CD4-positive, alpha-beta T cell treated with Interferon alpha-2 for 1 hour (primary cell): Measurements from ENCODE around the gene CBS.
"Not testable (repeated sequence)": the region's sequence is repeated elsewhere in the genome, so short reads cannot be mapped to it uniquely, and the experiment has no call there.

Experiments used
- DNase-seq, 2 donors: peaks; one replicate each; pipeline ENCODE4 v3.0.0-alpha.2; 2020 to 2022

Gene CBS

GRCh38 chr21:43023175-43023574, 52.5 kb downstream of the CBS start:
- no peak for DNase-seq

GRCh38 chr21:43021756-43022600, 53.7 kb downstream of the CBS start:
- no peak for DNase-seq

- no peak for DNase-seq
Observed at GRCh38 chr21:43021191-43021590, 54.4 kb downstream of the CBS start.

GRCh38 chr21:43020771-43021170, 54.9 kb downstream of the CBS start:
- no peak for DNase-seq

- DNase-seq = no peak
Observed at GRCh38 chr21:43020177-43020576, 55.5 kb downstream of the CBS start.

GRCh38 chr21:43018519-43018918, 57.1 kb downstream of the CBS start:
- DNase-seq = no peak

GRCh38 chr21:43016728-43017127, 58.9 kb downstream of the CBS start:
- DNase-seq = no peak

GRCh38 chr21:43015906-43016540, 59.6 kb downstream of the CBS start:
- no peak for DNase-seq

GRCh38 chr21:43012596-43012995, 63.0 kb downstream of the CBS start:
- DNase-seq = no peak

- no peak for DNase-seq
Observed at GRCh38 chr21:43006874-43007208, 68.8 kb downstream of the CBS start.

GRCh38 chr21:43006051-43006873, 69.4 kb downstream of the CBS start:
- DNase-seq = not testable (repeated sequence)

- DNase-seq = no peak
Observed at GRCh38 chr21:43005635-43006034, 70.0 kb downstream of the CBS start.

GRCh38 chr21:43004926-43005325, 70.7 kb downstream of the CBS start:
- no peak for DNase-seq
